GM12878 (cell line): ENCODE data around the gene SERPINB3. TPM values are rescaled to one million over a fixed set of nuclear protein-coding genes. Genes with fewer than 3 reads are reported as not detected.

ENCODE experiments used
- ATAC-seq: fragments of 200-7000 bp; cut with Tn5 transposase; 3 replicates; pipeline ENCODE4 v1.9.1; 2020; ENCODE audit warnings: mild to moderate bottlenecking, moderate library complexity
- BruUV-seq: library from RNA; stranded (reverse); fragments of 400-500 nt; replicated peaks from 2 replicates; lab custom pipeline; 2021; lab: Mats Ljungman, UMichigan
- CTCF ChIA-PET: fragments of 300-600 bp; sonication (Branson Sonifier 250); formaldehyde crosslinking; extraction: SDS; loops from one replicate; lab custom pipeline; 2021; ENCODE audit warnings: inconsistent platforms; lab: Yijun Ruan, JAX
- POLR2A ChIA-PET: fragments of 350-600 bp; formaldehyde crosslinking; extraction: SDS; loops from one replicate; lab custom pipeline; 2021; ENCODE audit warnings: inconsistent platforms; lab: Charles Lee
- RAD21 ChIA-PET: fragments of 300-600 bp; sonication (Branson Sonifier 250); formaldehyde crosslinking; loops from one replicate; lab custom pipeline; 2023; ENCODE audit warnings: antibody characterized with exemption; ENCODE audit not compliant: unreplicated experiment; lab: Charles Lee
- SMC1A ChIA-PET: fragments of 300-600 bp; sonication (Branson Sonifier 250); formaldehyde crosslinking; loops from one replicate; lab custom pipeline; 2023; ENCODE audit not compliant: unreplicated experiment, uncharacterized antibody; lab: Charles Lee
- DNase-seq: peaks from one replicate; pipeline ENCODE4 v3.0.0-alpha.2; 2011; ENCODE audit warnings: low read depth, low spot score
- FAIRE-seq: peaks from 3 replicates; lab custom pipeline; 2011; peaks lifted over from hg19 to GRCh38; lab: Jason Lieb, UNC
- H2AFZ ChIP-seq: 2 replicates; pipeline ENCODE4 v1.6.0; 2011; ENCODE audit warnings: low read depth, low read length, control low read depth; ENCODE audit not compliant: control insufficient read depth
- H3K27ac ChIP-seq: 2 replicates; pipeline ENCODE4 v1.5.1; 2011; ENCODE audit warnings: control low read depth; ENCODE audit not compliant: control insufficient read depth, insufficient read depth
- H3K27me3 ChIP-seq, 2 experiments: replicated peaks in 1 of 2; 2 replicates each; pipeline versions ENCODE4 v1.6.0 to v1.6.1; 2011; ENCODE audit warnings: low read length in 1 of 2; ENCODE audit not compliant: control insufficient read depth in 2 of 2, insufficient read depth in 2 of 2
- H3K36me3 ChIP-seq, 2 experiments: 2 replicates each; pipeline ENCODE4 v1.5.1; 2011; ENCODE audit warnings: low read length in 1 of 2; ENCODE audit not compliant: control insufficient read depth in 2 of 2, insufficient read depth in 2 of 2
- H3K4me1 ChIP-seq: 2 replicates; pipeline ENCODE4 v1.6.1; 2011; ENCODE audit warnings: mild to moderate bottlenecking, low read length, moderate library complexity, mixed read lengths; ENCODE audit not compliant: control insufficient read depth, insufficient read depth
- H3K4me2 ChIP-seq: 2 replicates; pipeline ENCODE4 v1.6.0; 2011; ENCODE audit warnings: control low read depth; ENCODE audit not compliant: control insufficient read depth, insufficient read depth
- H3K4me3 ChIP-seq: fragments of 200-600 bp; sonication (generic); 2 replicates; pipeline ENCODE4 v1.5.1; 2016
- H3K79me2 ChIP-seq: 2 replicates; pipeline ENCODE4 v1.6.0; 2011; ENCODE audit warnings: low read length; ENCODE audit not compliant: control insufficient read depth, insufficient read depth
- H3K9ac ChIP-seq: 2 replicates; pipeline ENCODE4 v1.8.0; 2011; ENCODE audit warnings: low read length, control low read depth, mixed read lengths; ENCODE audit not compliant: control insufficient read depth, insufficient read depth
- H3K9me3 ChIP-seq: replicated peaks from 3 replicates; pipeline ENCODE4 v1.5.1; 2011; ENCODE audit warnings: mild to moderate bottlenecking, low read length; ENCODE audit not compliant: control insufficient read depth, insufficient read depth
- H4K20me1 ChIP-seq: 2 replicates; pipeline ENCODE4 v1.6.0; 2011; ENCODE audit not compliant: control insufficient read depth, insufficient read depth
- E2F8 ChIP-seq: fragments of 450-650 bp; IDR thresholded peaks from 2 replicates; pipeline ENCODE4 v1.6.1; 2018; ENCODE audit warnings: mild to moderate bottlenecking, low read depth, moderate library complexity; ENCODE audit not compliant: partially characterized antibody
- GABPA ChIP-seq: IDR thresholded peaks from 2 replicates; pipeline ENCODE4 v1.6.1; 2014; ENCODE audit warnings: antibody characterized with exemption, low read depth, mild to moderate bottlenecking, inconsistent platforms
- IRF4 ChIP-seq: IDR thresholded peaks from 2 replicates; pipeline ENCODE4 v1.6.1; 2011; ENCODE audit warnings: low read depth, low read length
- REST ChIP-seq: IDR thresholded peaks from 2 replicates; pipeline ENCODE4 v1.6.1; 2012; ENCODE audit warnings: mild to moderate bottlenecking, low read depth, low read length
- SUZ12 ChIP-seq: fragments of 200-600 bp; sonication (generic); IDR thresholded peaks from one replicate; pipeline ENCODE4 v1.6.1; 2018; ENCODE audit warnings: antibody characterized with exemption, mild to moderate bottlenecking; ENCODE audit not compliant: unreplicated experiment
- ZNF217 ChIP-seq: fragments of 450-650 bp; IDR thresholded peaks from 2 replicates; pipeline ENCODE4 v1.6.1; 2017; ENCODE audit warnings: antibody characterized with exemption, mild to moderate bottlenecking
- WGBS: methylation state at CpG from one replicate; pipeline ENCODE4 v1.1.6; 2016; ENCODE audit warnings: low lambda C conversion rate; ENCODE audit not compliant: insufficient replicate concordance, insufficient coverage; ENCODE audit errors: missing lambda C conversion rate; 5-methylcytosine and 5-hydroxymethylcytosine counted together
- in situ Hi-C: fragments of 300-500 bp; cut with MboI; formaldehyde crosslinking; loops from 9 replicates; pipeline ENCODE4 v1.14.3; 2018; ENCODE audit warnings: mixed read lengths
- intact Hi-C: fragments of 100-400 bp; cut with micrococcal nuclease; formaldehyde crosslinking; loops from one replicate; pipeline ENCODE4 v1.14.2; 2022; ENCODE audit not compliant: unreplicated experiment
- polyA plus RNA-seq, 11 experiments: library from polyadenylated mRNA; depleted of rRNA in 4 of 11; unstranded in 6 of 11; stranded (reverse) in 5 of 11; fragments of >200 nt; fragmentation: Nextera tagmentation in 4 of 11; fragmentation: Illumina TruSeq in 1 of 11; extraction: Ambion mirVana in 4 of 11; extraction: Trizol in 1 of 11; gene quantifications; 1 replicate in 1 of 11; 2 replicates in 10 of 11; pipeline versions ENCODE4 v1.2.1 to v1.2.3, GENCODE V29; 2011 to 2016; ENCODE audit warnings: inconsistent platforms in 2 of 11, missing spikeins in 2 of 11, low read depth in 1 of 11
- total RNA-seq, 4 experiments: library from RNA; depleted of rRNA in 3 of 4; stranded (reverse); fragments of >200 nt in 3 of 4; fragmentation: Illumina TruSeq in 1 of 4; extraction: Trizol in 1 of 4; gene quantifications; 2 replicates each; pipeline versions ENCODE4 v1.2.1 to v1.2.3, GENCODE V29; 2013 to 2021
- TF ChIP-seq, protein P1 (sequence below): IDR thresholded peaks from 2 replicates; pipeline ENCODE4 v1.6.1; 2011; ENCODE audit warnings: low read depth, low read length, improper control_type of control experiment, borderline replicate concordance

Gene SERPINB3
- total and polyA plus RNA-seq, 10 of the 15 experiments (the other 5 are each of a cell fraction or from before 2014, with no cell fraction given), result not detected

GRCh38 chr18:63689064-63689463, 27.4 kb upstream of the SERPINB3 start:
- intact Hi-C loops, result loop anchor here (10.0 kb wide), 1 partner anchor 156 kb away; no protein-coding TSS in a partner anchor
- Histone ChIP-seq H3K27ac (no peak overlapping the region), H3K4me2 (no peak overlapping the region), H3K4me1 (no peaks in the 10 kb centered on the region), H3K9ac (no peak overlapping the region), H2AFZ (no peak overlapping the region), H3K36me3 (no peaks in the 10 kb centered on the region), H3K79me2 (no peaks in the 10 kb centered on the region), H3K27me3 (no peaks in the 10 kb centered on the region), H3K4me3 (no peak overlapping the region), H3K9me3 (no peaks in the 10 kb centered on the region), H4K20me1 (no peaks in the 10 kb centered on the region)
- 0% methylated on average over 2 of the region's 2 CpGs for WGBS
- ATAC-seq (no peak), DNase-seq (no peak), FAIRE-seq (no peak)
- ChIA-PET SMC1A (interaction anchor here (0.7 kb wide), 1 partner anchor 1252 kb away, joined by 3 read pairs; no protein-coding TSS in a partner anchor), CTCF (no interaction called here), RAD21 (no interaction called here), POLR2A (no interaction called here)
- TF ChIP-seq REST (no peak), GABPA (no peak), IRF4 (no peak), SUZ12 (no peak), E2F8 (no peak), ZNF217 (no peak)
- TF ChIP-seq, protein P1, sequence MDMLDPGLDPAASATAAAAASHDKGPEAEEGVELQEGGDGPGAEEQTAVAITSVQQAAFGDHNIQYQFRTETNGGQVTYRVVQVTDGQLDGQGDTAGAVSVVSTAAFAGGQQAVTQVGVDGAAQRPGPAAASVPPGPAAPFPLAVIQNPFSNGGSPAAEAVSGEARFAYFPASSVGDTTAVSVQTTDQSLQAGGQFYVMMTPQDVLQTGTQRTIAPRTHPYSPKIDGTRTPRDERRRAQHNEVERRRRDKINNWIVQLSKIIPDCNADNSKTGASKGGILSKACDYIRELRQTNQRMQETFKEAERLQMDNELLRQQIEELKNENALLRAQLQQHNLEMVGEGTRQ, result no peak
- no TSS peak for BruUV-seq
- in situ Hi-C loops, result no loop called here
